Pancreas (tissue), 10 donors: ENCODE measurements around the gene SIRPG. TPM values are rescaled to one million over a fixed set of nuclear protein-coding genes. Genes with fewer than 3 reads are reported as not detected.

ENCODE experiments used
- ATAC-seq, 4 donors: fragments of 200-7000 bp; cut with Tn5 transposase; one replicate each; pipeline versions ENCODE4 v1.8.0 to v1.9.1; 2020; ENCODE audit warnings: mild to moderate bottlenecking in 4 of 4, moderate library complexity in 4 of 4
- DNase-seq, 6 donors: peaks; one replicate each; pipeline ENCODE4 v3.0.0-alpha.2; 2020
- FAIRE-seq: peaks from 2 replicates; lab custom pipeline; 2012; peaks lifted over from hg19 to GRCh38; lab: Jason Lieb, UNC
- H3K27ac ChIP-seq, 4 donors: fragments of 200-600 bp; sonication (generic); 1 replicate in 3 of 4; 2 replicates in 1 of 4; pipeline versions ENCODE4 v1.5.0 to v1.8.0; 2020
- H3K27me3 ChIP-seq, 4 donors: fragments of 200-600 bp; one replicate each; pipeline ENCODE4 v1.8.0; 2021
- H3K36me3 ChIP-seq, 3 donors: fragments of 200-600 bp; sonication (generic) in 1 of 3; one replicate each; pipeline versions ENCODE4 v1.5.0 to v1.8.0; 2020 to 2021
- H3K4me1 ChIP-seq, 3 donors: fragments of 200-600 bp; one replicate each; pipeline ENCODE4 v1.8.0; 2021
- H3K4me3 ChIP-seq, 4 donors: fragments of 200-600 bp; sonication (generic) in 2 of 4; one replicate each; pipeline versions ENCODE4 v1.5.0 to v1.8.0; 2020 to 2021
- H3K9me3 ChIP-seq, 4 donors: fragments of 200-600 bp; one replicate each; pipeline ENCODE4 v1.8.0; 2021
- WGBS, 2 donors: extraction: QIAGEN DNeasy Blood & Tissue Kit; methylation state at CpG; one replicate each; pipeline ENCODE4 v1.1.7; 2013; 5-methylcytosine and 5-hydroxymethylcytosine counted together
- intact Hi-C, 3 donors: fragments of 100-400 bp; cut with DNase I; formaldehyde crosslinking; loops; one replicate each; pipeline versions ENCODE4 v1.11.1 to v1.14.2; 2022
- polyA plus RNA-seq, 2 donors: library from polyadenylated mRNA; stranded (reverse); fragments of 200-250 nt; gene quantifications; one replicate each; pipeline ENCODE4 v1.2.3, GENCODE V29; 2013
- total RNA-seq, 6 donors: library from RNA; stranded (reverse); fragmentation: NEBNext Ultra II Directional in 4 of 6; extraction: Animal tissue kit (Norgen Biotek cat#: 25700) in 4 of 6; gene quantifications; one replicate each; pipeline versions ENCODE4 v1.2.1 to v1.2.4, GENCODE V29; 2021 to 2023
- TF ChIP-seq, protein P1 (sequence below), 4 donors: fragments of 200-600 bp; sonication (generic) in 3 of 4; IDR thresholded peaks; one replicate each; pipeline versions ENCODE4 v1.5.0 to v1.8.0; 2021; ENCODE audit warnings: antibody characterized with exemption in 4 of 4
- donor health status: healthy with polysubstance abuse.
- donor health status: DM: no; HTN: no; CAD: no; lungs with moderate emphysema.
- donor health status: DM: no; HTN: no; CAD: no.
- donor health status: control.
- donor health status: control.
- donor health status: Bipolar disorder and iron deficiency.
- donor health status: DM: yes; HTN: yes; CAD: no.
- donor health status: DM: no; HTN: no; CAD: no.
- donor health status: DM: no; HTN: no; CAD: no.
- donor health status: DM: yes; HTN: yes; CAD: no.

The SIRPG gene
- total and polyA plus RNA-seq, 8 donors: 0.12 to 0.28 (median 0.21) TPM; not detected in 3

GRCh38 chr20:1661542-1662299, 4.1 kb upstream of the SIRPG start:
- H3K4me3 ChIP-seq: no peak overlapping the region
- intact Hi-C loops: no loop called here
- no peaks in the 10 kb centered on the region for H3K36me3 ChIP-seq
- DNase-seq (no peak), ATAC-seq (no peak), FAIRE-seq (no peak)
- no peaks in the 10 kb centered on the region for H3K27me3 ChIP-seq
- 31 to 44% methylated on average over 2 of the region's 2 CpGs for WGBS, 2 donors
- no peaks in the 10 kb centered on the region for H3K9me3 ChIP-seq
- no peaks in the 10 kb centered on the region for H3K4me1 ChIP-seq
- TF ChIP-seq, protein P1, sequence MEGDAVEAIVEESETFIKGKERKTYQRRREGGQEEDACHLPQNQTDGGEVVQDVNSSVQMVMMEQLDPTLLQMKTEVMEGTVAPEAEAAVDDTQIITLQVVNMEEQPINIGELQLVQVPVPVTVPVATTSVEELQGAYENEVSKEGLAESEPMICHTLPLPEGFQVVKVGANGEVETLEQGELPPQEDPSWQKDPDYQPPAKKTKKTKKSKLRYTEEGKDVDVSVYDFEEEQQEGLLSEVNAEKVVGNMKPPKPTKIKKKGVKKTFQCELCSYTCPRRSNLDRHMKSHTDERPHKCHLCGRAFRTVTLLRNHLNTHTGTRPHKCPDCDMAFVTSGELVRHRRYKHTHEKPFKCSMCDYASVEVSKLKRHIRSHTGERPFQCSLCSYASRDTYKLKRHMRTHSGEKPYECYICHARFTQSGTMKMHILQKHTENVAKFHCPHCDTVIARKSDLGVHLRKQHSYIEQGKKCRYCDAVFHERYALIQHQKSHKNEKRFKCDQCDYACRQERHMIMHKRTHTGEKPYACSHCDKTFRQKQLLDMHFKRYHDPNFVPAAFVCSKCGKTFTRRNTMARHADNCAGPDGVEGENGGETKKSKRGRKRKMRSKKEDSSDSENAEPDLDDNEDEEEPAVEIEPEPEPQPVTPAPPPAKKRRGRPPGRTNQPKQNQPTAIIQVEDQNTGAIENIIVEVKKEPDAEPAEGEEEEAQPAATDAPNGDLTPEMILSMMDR (IDR thresholded peaks at IDR 0.05): no peak
- no peak overlapping the region for H3K27ac ChIP-seq

DNA sequence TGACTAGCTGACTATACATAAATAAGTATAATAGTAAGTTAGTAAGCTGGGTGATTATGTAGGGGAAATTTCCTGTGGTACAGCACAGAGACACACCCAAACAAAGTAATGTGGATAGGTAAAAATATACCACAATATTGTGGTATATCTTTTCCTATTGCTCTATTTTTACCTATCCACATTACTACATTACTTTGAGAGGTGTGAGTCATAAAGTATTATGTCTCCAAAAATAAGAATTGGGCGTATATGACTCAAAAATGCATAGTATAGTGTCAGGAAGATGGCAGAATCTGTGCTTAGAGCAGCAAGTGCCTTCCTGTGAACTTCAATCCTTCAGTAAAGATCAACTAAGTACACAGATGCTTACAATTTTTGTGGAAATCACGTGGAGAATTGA, 2.7 kb upstream of the SIRPG start:
- TF ChIP-seq, protein P1 (IDR thresholded peaks at IDR 0.05): no peak
- no peak overlapping the region for H3K27ac ChIP-seq
- H3K27me3 ChIP-seq: peaks cover 0 to 3% (median 0%) of the 10 kb centered on the region in 4 donors
- no peaks in the 10 kb centered on the region for H3K36me3 ChIP-seq
- 18 to 19% methylated on average over 2 of the region's 2 CpGs for WGBS, 2 donors
- ATAC-seq: no peak
- FAIRE-seq: no peak
- no peak overlapping the region for H3K4me3 ChIP-seq
- H3K4me1 ChIP-seq: no peaks in the 10 kb centered on the region
- no peaks in the 10 kb centered on the region for H3K9me3 ChIP-seq
- intact Hi-C loops: no loop called here
- DNase-seq: no peak

DNA sequence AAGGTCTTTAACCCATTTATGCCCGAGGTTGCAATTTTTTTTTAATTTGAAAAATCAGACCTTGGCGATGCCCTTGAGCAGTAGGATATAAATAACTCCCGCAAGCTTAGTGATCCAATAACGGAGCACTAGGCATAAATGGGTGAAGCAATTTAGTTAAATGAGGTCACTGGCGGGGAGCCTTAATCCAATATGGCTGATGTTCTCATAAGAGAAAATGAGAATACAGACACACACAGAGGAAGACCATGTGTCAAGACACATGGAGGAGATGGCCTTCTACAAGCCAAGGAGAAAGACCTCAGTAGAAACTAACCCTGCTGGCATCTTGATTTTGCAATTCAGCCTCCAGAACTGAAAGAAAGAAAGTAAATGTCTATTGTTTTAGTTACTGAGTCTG, 735 bp downstream of the SIRPG start:
- intact Hi-C loops: no loop called here
- Histone ChIP-seq H3K36me3 (no peaks in the 10 kb centered on the region), H3K27ac (no peak overlapping the region), H3K9me3 (no peaks in the 10 kb centered on the region), H3K4me1 (no peaks in the 10 kb centered on the region), H3K4me3 (no peak overlapping the region), H3K27me3 (peaks cover 0 to 3% (median 0%) of the 10 kb centered on the region in 4 donors)
- WGBS, 2 donors: 59 to 87% methylated on average over 5 of the region's 5 CpGs
- no peak for DNase-seq
- no peak for ATAC-seq
- TF ChIP-seq, protein P1 (IDR thresholded peaks at IDR 0.05): no peak
- no peak for FAIRE-seq

GRCh38 chr20:1654996-1655395, 2.6 kb downstream of the SIRPG start:
- no peak for FAIRE-seq
- intact Hi-C loops: no loop called here
- H3K36me3 ChIP-seq: no peaks in the 10 kb centered on the region
- H3K4me3 ChIP-seq: no peak overlapping the region
- H3K27me3 ChIP-seq: peaks cover 0 to 3% (median 0%) of the 10 kb centered on the region in 4 donors
- no peaks in the 10 kb centered on the region for H3K4me1 ChIP-seq
- no peak for DNase-seq
- TF ChIP-seq, protein P1 (IDR thresholded peaks at IDR 0.05): no peak
- no peak for ATAC-seq
- no peaks in the 10 kb centered on the region for H3K9me3 ChIP-seq
- H3K27ac ChIP-seq: no peak overlapping the region

- Histone ChIP-seq H3K36me3 (no peaks in the 10 kb centered on the region), H3K27me3 (peaks cover 0 to 3% (median 0%) of the 10 kb centered on the region in 4 donors), H3K4me1 (no peaks in the 10 kb centered on the region), H3K4me3 (no peak overlapping the region), H3K27ac (no peak overlapping the region), H3K9me3 (no peaks in the 10 kb centered on the region)
- TF ChIP-seq, protein P1 (IDR thresholded peaks at IDR 0.05): no peak
- no peak for ATAC-seq
- DNase-seq: no peak
- 29 to 39% methylated on average over 3 of the region's 3 CpGs for WGBS, 2 donors
- no peak for FAIRE-seq
- intact Hi-C loops: no loop called here
Observed at GRCh38 chr20:1652960-1653359, 4.6 kb downstream of the SIRPG start.
